ENCODE results near the gene MMP11.

The MMP11 gene

GRCh38 chr22:23831261-23831660 is 58.6 kb downstream of the MMP11 start:
- no peak for DNase-seq (ENCODE audit: low spot score)

GRCh38 chr22:23831781-23832180 is 59.1 kb downstream of the MMP11 start:
- no peak for DNase-seq (ENCODE audit: low spot score)

GRCh38 chr22:23832226-23833016 is 59.8 kb downstream of the MMP11 start:
- no peak for DNase-seq (ENCODE audit: low spot score)

GRCh38 chr22:23833017-23833751 is 60.5 kb downstream of the MMP11 start:
- no peak for DNase-seq (ENCODE audit: low spot score)
